GM18498 (cell line): Measurements from ENCODE around the gene TBC1D21.

ENCODE experiments used
- ATAC-seq: cut with Tn5 transposase; IDR thresholded peaks from one replicate; pipeline ENCODE4 v1.9.1; 2021; ENCODE audit warnings: mild to moderate bottlenecking, moderate library complexity; ENCODE audit not compliant: unreplicated experiment

TBC1D21 gene

DNA sequence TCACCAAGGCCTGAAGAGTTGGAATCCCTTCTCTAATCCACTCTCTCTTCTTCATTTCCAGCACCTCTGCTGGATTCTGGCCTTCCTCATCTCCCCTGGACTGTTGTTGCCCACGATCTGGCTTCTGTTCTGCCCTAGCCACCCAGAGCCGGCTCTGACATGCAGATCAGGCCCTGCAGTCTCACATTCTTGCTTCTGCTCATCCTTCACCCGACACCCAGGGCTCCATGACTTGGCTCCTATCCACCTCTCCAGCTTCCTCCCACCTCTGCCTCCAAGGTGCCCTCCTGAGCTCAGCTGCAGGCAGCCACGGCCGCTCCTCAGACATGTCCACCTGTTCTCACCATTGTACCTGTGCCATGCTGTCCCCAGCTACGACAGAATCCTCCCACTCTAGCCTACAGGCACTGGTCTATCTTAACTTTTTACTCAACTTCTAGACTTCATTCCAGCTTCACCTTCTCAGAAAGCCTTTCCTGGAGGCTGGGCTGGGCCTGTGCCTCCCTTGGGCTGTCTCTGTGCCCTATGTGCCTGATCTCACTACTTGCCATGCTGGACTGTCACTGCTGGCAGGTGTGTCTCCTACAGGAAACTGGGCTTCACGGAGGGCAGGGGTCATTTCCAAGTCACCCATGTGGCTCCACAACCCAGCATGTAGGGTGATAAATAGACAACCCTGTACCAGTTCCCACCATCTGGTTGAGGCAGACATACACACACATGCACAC is 16.0 kb upstream of the TBC1D21 start:
- ATAC-seq = no peak

DNA sequence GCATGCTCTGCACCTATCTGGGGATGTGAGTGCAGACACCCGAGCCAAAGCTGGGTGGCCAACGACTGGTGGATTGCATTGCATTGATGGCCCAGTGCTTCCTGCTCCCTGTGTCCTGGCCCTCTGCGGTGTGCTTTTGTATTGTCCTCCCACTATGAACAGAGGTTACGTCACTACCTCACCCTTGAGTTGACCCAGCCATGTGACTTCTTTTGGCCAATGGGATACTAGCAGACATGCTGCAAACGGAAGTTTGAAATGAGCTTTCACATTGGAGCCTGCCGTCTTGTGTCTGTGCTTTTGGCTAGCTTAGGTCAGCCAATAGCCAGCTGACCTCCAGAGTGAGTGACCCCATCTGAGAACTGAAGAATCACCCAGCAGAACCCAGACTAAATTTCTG is 15.3 kb upstream of the TBC1D21 start:
- ATAC-seq = no peak

DNA sequence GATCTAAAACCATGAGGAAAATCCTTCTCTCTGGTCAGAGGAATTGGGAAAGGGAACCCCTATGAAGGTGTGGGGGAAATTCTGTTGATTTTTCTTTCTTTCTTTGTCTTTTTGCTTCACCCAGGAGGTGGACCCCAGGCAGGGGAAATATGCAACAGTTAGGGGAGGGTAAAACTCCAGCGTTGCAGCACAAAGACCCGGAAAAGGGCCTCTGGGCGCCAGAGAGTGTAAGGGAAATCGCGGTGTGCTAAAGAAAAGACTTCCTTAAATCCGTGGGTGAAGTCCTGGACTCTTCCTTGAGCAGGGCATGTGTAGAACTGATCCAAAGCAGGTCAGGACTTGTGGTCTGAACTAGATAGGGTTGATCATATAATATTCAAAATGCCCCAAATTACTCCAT is 11.1 kb upstream of the TBC1D21 start:
- ATAC-seq = no peak

DNA sequence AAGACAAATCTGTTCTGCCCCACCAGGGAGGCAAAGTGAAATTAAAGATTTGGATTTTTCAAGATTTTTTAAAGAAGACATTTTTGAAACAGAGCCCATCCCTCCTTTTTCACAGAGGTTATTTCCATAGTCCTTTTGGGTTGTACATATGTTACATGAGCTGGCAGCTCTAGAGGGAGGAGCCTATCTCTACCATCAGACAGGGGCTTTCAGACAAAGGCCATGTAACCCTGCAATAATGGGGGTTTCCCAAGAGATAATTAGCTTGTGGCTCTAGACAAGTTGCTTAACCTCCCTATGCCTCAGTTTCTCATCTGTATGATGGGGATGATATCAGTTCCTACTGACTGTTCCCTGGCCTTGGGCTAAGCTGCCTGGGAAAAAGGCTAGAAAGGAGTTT is 8.0 kb upstream of the TBC1D21 start:
- no peak for ATAC-seq

DNA sequence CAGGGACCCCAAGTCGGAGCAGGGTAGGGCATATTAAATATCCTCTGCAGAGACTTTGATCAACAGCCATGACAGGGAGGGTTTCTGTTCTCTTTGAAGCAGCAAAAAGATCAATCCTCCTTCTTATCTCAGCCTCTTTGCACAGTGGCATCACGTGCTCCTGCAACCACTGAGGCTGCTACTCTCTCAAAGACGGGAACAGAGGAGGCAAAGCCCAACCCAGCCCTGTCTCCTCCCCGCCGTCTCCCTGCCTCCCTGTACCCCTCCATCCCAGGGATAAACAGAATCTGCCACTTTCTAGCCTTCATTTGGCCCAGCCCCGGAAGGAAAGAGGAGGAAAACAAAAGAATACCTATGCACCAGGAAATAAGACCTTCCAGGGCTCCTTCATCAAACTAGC is 7.5 kb upstream of the TBC1D21 start:
- no peak for ATAC-seq

DNA sequence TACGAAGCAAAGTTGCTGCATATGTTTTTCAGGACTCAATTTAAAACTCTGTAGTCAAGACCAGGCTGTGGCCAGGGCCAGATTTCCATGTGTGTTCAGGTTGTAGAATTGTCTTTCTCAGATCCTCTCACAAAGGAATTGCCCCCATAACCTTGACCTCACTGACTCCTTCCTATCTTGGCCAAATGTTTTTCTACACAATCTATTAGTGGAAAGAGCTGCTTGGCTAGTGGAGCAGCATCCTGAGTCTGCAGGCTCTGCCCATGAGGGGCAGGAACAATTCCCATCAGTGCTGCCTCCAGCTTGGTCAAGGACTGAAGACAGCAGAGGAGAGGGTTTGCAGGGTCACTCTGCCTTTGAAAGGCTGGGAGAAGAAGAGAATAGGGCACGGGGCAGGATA is 6.9 kb upstream of the TBC1D21 start:
- ATAC-seq = no peak

DNA sequence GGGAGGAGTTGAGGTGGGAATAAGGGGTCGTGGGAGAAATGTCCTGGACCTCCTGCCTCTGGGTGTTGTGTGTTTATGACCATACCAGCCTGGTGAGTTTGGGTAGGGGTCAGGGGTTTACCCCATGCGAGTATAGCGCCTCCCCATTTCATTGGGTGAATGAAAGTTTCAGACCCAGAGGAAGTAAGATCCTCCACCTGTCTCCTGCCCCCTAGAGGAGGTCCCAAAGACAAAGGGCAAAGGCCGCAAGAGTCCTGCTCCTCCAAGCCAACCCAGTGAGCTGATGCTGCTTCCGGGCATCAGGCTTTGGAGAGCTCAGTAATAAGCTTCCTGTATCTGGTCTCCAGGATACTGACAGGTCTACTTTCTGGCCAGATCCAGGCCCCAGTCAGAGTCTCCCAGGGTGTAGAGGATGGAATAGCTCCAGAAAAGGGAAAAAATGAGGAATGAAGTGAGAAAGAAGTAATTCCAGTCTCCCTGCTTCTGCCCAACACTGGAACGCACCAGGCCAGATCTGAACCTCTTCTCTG is 6.4 kb upstream of the TBC1D21 start:
- no peak for ATAC-seq

DNA sequence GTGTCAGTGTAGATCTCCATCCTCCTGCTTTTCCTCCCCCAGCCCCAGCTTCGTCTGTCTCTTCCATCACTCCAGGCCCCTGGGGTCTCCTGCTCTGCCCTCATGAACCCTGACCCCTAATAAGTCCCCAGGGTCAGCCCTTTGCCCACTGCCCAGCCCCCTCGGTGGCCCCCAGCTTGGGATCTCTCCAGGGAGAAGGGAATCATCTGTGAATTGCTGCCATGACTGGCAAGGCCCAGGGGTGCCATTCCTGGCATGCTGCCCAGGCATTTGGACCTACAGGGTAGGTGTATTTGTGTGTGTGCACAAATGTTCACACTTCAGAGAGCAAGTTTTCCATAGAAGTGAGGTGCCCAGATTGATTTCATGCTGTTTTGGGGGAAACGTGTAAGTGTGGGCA is 5.9 kb upstream of the TBC1D21 start:
- ATAC-seq = no peak

DNA sequence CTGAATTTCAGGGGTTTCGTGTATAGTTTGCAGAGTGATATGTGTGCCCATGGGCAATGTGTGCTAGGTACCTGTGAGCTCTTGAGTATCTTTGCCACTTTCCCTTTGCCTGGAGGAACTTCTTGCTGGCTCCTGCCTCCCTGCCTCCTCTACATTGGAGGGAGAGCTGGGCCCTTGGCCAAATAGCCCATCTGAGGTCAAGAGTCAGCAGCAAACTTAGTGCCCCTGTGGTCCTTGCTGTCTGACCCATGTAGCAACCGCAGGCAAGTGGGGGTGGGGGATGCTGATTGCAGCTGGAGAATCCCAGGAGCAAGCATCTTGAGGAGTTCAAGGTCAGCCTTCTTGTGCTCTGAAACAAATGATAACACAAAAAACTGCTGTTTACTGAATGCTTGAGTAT is 5.4 kb upstream of the TBC1D21 start:
- no peak for ATAC-seq

DNA sequence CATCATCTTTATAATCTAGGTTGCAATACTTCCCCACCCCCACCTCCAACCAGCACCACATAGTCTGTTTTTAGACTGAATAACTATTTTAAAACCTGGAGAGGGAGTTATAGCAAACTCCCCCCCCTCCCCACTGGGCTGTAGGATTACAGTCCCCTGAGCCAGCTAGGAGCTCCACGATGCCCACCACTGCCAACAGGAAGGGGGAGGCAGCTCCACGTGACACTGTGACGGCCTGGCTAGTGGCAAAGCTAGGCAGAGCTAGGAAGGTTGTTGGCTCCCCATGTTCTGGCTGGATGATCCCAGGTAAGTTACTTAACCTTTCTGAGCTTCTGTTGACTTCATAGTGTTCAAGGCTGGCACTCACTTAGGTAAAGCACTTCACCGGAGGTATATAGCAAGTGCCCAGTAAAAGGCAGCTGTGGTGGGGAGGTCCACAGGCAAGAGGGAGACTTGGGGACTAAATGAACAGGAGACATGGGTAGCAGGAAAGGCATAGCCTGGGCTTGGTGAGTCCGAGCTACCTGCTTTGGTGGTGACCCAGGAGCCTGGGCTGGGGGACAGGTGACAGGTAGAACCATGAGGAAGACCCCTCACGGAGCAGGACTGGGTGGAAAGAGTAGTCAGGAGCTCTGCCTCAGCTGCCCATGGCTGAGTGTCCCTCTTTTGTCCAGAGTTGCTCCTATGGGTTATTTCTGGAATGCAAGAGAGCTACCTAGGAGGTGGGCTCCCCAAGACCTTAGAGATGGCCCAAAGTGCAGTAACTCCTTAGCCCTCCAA is 4.0 kb upstream of the TBC1D21 start:
- no peak for ATAC-seq

DNA sequence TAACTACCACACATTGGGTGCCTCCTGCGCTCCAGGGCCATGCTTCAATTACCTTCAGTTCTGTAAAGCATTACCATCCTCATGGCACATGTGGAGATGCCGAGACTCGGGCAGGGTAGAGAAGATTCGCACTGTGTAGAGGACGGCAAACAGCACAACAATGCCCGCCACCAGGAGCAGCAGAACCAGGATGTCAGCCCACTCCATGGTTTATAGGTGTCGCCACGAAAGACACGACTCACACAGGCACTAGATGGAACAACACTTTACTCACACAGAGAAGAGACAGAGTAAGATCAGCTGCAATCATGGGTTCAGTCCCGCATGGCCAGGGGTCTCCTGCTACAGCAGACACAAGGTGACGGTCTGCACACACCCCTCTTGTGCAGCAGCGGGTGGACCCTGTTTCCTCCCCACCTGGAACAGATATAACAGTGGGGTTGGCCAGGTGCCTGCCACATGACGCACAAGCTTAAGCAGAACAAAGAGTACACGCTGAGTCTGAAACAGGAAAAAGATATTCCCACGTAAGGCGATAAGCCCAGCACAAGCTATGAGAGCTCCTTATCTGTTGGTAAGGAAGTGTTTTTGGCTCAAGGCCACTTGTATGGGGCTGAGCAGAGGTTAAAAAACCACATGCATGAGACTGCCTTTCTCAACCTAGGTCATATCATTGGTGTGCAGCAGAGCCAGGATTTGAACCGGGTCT is 2.5 kb upstream of the TBC1D21 start:
- no peak for ATAC-seq

DNA sequence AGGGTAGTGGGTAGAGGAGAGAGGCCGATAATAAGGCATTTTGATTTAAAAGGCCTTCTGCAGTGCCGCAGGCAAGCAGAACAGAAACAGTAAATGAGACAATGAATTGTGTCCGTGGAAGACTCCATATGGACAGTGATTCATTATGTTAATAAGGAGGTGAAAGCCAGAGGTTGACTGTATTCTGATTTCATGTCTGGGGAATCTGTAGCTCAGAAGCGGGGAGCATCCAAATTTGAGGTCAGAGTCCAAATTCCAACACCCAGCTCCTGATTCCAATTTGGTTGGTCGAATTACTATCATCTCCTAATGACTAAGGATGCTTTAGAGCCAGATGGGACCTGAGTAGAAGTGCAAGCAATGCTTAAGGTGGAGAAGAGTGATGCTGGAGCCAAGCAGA is 1.0 kb upstream of the TBC1D21 start:
- ATAC-seq = no peak

DNA sequence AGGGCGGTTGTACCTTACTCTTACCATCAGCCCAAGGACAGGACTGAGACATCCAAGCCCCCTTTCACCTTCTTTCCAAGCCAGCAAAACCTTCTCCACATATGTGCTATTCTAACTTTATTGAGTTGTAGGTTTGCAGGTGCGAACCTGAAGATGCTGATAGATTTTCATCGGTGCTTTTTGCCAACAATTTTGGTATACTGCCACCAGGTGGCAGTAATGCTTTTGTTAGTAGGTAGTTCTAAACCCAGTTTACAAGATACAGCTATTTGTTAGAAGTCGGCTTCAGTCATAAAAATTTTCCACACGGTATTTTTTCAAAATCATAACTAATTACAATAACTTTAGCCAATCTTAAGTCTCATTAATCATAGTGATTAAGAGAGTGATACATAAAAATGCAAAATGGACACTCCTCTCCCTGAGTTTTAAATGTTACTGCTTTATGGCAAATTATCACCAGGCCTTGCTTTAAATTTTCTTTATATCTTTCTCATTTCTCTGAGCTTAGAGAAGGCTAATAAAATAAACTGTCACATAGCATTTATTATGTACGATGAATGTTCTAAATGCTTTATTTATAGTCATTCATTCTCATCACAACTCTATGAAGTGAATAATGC is 636 bp downstream of the TBC1D21 start:
- ATAC-seq = no peak

DNA sequence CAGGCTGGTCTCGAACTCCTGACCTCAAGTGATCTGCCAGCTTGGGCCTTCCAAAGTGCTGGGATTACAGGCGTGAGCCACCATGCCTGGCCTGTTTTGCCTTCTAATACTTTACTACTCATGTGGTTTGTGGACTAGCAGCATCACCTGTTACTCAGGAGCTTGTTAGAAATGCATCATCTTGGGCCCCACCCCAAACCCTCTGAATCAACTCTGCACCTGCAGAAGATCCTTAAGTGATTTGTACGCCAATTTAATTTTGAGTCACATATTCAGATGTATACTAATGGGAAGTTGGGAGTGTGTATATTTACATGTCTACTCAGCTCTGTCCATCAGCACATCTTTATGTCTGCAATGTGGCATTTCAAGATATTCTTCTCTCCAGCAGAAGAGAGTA is 6.1 kb downstream of the TBC1D21 start:
- ATAC-seq = no peak

DNA sequence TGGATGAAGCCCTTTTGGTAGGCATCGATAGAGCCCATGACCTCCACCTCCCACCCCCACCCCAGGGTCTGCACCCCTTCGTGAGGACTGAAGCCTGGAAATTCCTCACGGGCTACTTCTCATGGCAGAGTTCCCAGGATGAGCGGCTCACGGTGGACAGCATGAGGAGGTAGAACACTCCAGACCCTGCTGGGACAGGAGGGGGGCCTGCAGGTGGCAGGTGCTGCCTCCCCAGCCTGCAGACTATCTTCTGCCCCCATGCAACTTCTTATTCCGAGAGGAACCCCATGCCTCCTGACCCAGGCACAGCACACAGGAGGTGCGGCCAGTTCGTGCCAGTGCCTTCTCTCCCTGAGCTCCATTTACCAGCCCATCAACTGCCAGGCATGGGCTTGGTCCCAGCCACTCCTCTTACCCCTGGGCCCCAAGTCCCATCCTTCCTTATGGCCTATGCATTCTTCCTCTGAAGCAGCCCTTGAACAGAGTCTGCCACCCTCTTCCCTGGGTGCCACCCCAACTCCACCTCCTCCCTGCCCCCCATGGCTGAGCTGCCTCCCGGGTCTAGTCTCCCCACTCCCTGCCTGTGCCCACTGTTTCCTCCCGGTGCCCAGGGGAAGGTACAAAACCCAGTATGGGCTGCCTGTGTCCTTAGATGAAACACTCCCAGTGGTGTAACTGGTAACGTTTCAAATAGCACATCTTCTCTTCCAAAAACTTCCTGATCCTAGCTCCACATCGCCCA is 8.4 kb downstream of the TBC1D21 start:
- no peak for ATAC-seq

DNA sequence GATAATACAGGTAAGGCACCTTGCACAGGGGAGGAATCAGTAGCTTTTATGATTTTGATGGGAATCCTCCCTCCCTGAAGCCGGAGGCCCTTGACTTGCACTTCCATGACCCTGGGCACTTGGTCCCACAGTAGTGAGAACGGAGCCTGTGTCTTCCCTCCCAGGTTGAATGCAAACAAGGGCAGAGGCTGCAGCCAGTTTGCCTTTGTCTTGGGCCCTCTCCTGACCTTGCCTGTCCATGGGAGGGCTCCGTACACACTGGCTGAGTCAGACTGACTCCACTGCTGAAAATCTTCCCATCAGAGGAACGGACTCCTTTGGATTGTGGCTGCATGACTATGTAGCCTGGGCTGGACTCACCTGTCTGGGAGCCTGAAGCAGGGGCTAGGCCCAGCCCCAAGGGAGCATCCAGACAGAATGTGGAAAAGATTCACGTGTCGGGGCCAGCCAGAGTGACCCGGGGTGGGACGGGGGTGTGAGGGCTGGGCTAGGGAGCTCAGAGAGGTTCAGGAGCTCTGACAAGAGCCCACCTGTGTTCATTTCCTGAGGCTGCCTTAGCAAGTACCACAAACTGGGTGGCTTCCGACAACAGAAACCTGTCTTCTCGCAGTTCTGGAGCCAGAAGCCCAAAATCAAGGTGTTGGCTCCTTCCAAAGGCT is 9.5 kb downstream of the TBC1D21 start:
- no peak for ATAC-seq

DNA sequence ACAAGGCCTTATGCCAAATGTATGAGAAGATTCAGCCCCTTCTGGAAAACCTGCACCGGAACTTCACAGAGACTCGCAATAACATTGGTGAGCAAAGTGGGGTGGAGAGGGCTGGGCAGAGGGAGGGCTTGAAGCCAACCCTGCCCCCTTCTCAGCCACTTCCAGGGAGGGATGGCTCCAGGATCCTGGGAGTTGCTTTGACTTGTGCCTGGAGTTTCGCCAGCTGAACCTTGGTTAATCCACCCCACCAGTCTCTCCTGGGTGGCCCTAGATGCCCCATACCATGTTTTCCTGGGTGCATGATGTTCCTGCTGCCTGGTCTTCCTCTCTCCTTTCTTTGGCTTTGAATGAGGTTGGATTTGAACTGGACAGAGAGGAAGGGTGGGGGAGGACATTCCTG is 10.8 kb downstream of the TBC1D21 start:
- no peak for ATAC-seq

DNA sequence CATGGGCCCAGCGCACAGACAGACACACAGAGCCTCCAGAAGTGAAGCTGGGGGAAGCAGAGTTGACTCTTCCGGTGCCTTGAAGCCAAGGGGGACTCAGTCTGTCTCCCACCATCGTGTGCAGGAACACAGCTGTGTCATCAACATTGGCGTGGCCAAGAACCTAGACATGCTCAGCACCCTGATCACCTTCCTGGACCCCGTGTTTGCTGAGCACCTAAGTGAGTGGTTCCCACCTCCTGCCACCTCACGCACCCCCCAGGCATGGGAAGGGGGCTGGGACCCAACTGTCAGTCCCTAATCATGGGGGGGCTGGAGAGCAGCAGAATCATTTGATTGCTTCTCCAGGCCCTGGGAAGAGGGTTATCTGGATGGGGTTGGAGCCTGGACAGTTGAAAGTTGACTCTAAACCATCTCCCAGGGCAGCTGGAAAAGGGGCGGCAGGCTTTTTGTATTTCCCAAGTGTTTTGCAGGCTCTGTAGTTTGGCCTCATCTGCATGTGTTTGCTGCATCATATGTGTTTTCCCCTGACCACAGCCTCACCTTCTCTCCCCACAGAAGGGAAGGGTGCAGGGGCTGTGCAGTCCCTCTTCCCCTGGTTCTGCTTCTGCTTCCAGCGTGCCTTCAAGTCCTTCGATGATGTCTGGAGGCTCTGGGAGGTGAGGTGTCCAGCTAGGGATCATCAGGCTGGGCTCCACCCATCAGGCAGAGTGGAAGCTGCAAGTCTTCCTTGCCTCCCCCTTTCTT is 12.8 kb downstream of the TBC1D21 start:
- no peak for ATAC-seq

DNA sequence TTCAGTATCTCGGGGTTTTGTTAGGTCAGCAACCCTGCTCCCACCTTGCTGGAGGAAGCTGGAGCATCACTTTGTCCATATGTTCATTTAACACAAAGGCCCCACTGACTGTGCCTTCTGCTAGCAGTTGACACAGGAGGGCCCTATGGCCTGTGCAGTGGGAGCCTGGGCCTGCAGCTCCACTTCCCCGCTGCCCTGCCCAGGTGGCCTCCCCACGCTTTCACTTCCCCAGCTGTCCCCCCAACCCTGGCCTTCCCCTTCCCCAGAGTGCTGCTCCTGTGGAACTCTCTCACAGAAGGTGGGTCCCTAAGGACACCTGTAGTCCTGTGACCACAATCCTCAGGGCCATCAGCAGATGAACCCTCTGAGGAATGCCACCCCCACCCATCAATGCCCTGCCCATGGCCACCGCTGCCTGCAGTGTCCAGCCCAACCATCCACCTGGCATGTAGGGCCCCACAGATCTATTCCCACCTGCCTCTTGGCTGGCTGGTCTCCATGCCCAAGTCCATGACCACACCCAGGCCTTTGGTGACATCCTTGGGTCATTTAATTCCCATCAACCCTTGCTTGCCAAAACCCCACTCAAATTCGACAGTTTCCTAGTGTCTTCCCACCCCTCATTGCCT is 13.5 kb downstream of the TBC1D21 start:
- ATAC-seq = no peak
